HG03097 (cell line): ENCODE data around the gene TPD52L1.
A peak's percentile ranks its signal among the peaks of the same experiment; 100 is the strongest.

Experiments
- ATAC-seq: cut with Tn5 transposase; IDR thresholded peaks from one replicate; pipeline ENCODE4 v1.9.1; 2021; ENCODE audit not compliant: unreplicated experiment, low FRiP score

The TPD52L1 gene

DNA sequence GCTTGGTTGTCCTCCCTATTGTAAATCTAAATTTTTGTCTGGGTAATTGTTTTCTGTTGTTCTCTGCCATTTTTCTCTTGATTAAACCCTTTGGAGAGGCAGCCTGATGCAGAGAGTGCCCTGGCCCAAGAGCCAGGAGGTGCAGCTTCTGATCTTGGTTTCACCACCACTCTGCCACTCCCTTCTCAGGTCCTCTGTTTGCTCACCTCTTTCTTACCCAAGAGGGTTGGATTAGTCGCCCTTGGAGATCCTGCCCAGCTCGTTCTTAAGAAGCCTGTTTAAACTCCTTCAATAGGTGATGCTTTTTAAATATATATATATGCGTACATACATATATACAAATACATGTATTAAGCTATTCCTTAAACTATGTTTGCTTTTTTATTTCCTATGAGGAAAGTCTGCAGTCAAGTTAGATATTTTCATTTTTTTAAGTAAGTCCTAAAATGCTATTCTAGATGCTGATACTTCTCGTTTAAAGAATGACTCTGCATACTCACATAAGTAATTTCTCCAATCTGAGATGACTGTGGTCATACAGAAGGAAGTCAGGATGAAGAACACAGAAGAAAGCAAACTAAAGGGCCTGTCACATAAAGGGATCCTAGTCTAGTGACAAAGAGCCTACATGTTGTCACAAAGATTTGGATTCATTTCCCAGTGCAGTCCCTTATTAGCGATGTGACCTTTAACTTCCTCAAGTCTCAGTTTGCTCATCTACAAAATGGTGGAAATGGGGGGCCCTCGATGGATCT, 19.9 kb downstream of the TPD52L1 start:
- ATAC-seq = no peak

DNA sequence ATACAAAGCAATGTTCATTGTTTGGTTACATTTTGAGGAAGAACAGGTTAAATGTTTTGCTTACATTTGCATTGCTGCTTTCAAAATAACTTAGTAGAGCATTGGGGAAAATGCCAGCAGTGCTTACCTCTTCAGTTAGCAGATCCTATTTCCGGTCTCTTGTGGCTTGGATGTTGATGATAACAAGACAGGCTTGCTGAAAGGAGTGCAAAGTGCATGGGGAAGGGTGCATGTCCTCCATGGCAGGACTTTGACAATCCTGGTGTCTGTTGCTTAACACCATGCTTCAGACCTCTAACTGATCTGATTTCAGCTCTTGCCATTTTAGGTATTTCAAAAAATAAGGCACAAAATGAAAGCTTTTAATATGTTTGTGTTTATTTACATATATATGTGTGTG, 21.1 kb downstream of the TPD52L1 start:
- ATAC-seq = no peak

- ATAC-seq = no peak
These were observed 22.0 kb downstream of the TPD52L1 start for GRCh38 chr6:125175466-125176048.

DNA sequence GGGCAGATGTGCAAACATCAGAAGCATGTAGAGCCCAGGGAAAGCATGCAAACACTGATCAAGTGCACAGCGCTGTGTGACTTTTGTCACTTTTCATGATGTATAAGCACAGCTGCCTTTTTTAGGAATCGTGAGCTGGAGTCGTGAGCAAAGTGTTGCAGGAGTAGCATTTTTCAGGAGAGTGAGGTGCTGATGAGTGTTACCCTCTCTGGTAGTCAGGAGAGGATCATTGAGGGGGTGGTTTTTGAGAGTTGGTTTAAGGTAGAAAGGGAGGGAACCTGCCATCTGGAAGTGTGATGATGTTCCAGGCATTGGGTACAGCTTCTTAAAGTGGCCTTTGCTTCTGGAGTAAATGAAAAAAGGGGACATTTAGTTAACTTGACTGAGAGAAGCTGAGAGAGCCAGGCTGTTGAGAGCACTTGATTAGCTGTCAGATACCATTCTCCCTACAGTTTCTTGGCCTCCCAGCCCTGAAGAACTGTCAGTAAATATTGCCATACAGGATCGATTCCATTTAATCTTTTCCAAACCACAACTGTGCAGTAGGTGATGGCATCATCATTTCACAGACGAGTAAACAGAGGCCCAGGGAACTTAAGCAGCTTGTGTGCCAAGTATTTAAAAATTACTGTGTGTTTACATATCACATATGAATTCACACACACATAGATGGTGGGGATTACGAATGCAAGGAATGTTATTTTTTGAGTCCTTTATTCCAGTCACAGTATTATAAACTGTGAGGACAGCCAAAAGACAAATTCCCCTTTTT, 28.9 kb downstream of the TPD52L1 start:
- no peak for ATAC-seq

- no peak for ATAC-seq
These were observed 29.8 kb downstream of the TPD52L1 start for GRCh38 chr6:125183391-125183790.

- ATAC-seq = no peak
These were observed 34.5 kb downstream of the TPD52L1 start for GRCh38 chr6:125188037-125188436.

DNA sequence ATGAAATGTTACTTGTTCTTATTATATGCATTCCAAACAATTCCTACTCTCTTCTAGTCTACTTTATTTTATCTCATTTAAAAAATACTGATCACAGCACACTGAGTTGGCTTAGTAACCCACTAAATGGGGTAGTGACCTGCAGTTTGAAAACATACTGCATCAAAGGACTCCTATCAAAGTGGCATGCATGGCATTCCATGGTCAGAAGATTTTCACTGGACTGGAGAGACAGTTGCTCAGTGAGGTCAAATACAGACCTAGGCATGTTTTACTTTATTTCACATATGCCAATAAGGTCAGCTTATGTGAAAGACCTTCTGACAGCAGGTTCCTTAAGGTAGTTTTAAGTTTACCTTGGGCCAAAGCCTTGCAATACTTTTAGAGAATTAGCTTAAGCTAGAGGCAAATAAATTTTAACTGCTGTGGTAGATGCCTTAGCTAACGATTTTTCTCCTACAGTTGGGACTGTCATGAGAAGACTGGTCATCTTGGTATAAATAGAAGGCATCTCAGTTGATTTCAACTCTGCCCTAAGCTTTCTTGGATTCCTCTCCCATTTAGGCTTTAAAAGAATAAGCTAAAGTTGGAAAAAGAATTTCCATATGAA, 35.1 kb downstream of the TPD52L1 start:
- ATAC-seq = no peak

- ATAC-seq = no peak
These were observed 35.9 kb downstream of the TPD52L1 start for GRCh38 chr6:125189494-125189893.

DNA sequence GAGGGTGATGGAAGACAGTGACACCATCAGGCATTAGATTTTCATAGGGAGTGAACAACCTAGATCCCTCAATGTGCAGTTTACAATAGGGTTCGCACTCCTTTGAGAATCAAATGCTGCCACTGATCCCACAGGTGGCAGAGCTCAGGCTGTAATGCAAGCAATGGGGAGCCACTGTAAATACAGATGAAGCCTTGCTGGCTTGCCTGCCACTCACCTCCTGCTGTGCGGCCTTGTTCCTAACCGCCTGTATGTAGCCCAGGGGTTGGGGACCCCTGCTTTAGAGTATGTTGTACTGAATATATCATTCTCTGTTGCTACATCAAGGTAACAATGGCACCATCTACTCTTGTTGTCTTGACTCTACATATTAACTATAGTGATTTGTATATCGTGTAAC, 37.1 kb downstream of the TPD52L1 start:
- ATAC-seq = no peak

GRCh38 chr6:125191916-125192609, 38.5 kb downstream of the TPD52L1 start:
- ATAC-seq = peak; percentile 97

- no peak for ATAC-seq
These were observed 39.0 kb downstream of the TPD52L1 start for GRCh38 chr6:125192610-125192930.

DNA sequence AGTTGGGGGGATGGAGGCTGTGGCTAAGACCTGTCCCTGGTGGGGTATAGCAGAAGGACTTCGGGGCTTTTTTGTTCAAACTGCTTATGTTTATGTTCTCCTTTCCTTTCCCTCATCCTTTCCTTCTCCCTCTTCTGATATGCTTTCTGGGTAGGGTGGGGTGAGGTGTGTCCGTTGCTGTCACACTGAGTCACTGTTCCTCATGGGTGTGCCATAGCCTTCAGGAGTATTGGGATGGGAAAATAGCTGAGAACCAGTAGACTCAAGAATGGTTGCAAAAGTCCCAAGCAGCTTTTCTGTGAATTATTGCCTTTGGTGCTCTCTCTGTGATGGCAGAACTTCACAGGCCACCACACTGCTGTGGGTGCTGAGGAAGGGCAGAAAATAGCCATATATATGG, 39.6 kb downstream of the TPD52L1 start:
- ATAC-seq = no peak

DNA sequence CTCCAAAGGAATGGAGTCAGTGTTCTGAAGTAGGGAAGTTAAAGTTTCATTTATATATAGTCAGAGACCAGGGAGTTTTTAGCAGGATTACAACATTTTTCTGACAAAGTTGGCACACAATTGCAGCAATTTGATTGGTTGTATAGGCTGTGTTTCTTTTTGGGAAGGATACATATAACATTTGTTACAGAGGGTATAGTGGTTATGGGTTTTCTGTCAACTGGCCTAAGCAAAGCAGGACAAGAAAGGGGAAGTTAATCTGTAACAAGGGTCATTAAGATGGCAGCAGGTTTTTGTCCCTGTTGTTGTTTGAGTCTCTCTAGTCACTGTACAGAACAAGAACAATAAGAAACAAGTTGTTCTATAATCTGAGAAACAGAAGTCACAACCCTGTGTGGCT, 41.4 kb downstream of the TPD52L1 start:
- no peak for ATAC-seq

DNA sequence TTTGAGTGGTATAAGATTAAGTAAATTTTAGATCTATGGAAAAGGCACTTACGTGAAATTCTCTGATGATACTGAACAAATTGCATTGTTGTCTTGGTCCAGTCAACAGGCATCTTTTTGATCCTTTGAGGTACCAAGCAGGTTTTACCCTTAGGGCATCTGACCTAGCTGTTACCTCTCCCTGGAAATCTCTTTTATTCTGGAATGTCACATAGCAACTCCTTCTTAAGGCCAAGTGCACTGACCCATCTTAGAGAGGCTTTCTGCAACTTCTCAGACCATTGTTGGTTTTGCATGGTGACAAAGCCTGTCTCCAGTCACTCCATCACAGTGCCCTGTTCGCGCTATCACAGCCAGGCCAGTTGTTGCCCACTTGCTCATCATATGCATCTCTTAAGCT, 42.0 kb downstream of the TPD52L1 start:
- no peak for ATAC-seq

GRCh38 chr6:125196613-125197012, 43.0 kb downstream of the TPD52L1 start:
- ATAC-seq = no peak

DNA sequence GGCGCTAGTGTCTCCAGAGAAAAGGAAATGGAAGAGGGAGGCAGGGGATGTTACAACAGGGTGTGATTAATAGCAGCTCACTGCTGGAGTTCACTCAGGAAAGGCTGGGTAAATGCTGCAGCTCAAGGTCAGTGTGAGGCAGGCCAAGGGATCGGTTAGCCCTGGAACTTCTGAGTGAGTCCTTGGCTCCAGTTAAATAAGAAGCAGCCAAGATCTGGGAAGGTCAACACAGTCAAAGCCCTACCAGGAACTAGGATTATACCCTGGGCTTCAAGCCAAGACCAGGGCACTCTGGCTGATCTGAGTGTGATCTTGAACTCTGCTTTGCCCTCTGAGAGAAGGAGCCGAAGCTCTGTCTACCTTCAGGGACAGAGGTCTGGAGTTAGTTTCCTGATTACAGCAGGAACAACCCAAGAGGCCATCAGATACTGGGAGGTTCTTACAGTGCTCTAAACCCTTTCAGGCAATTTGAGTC, 44.3 kb downstream of the TPD52L1 start:
- ATAC-seq = no peak

GRCh38 chr6:125198398-125198937, 44.9 kb downstream of the TPD52L1 start:
- ATAC-seq = no peak

- ATAC-seq = no peak
These were observed 47.4 kb downstream of the TPD52L1 start for GRCh38 chr6:125200941-125201340.

DNA sequence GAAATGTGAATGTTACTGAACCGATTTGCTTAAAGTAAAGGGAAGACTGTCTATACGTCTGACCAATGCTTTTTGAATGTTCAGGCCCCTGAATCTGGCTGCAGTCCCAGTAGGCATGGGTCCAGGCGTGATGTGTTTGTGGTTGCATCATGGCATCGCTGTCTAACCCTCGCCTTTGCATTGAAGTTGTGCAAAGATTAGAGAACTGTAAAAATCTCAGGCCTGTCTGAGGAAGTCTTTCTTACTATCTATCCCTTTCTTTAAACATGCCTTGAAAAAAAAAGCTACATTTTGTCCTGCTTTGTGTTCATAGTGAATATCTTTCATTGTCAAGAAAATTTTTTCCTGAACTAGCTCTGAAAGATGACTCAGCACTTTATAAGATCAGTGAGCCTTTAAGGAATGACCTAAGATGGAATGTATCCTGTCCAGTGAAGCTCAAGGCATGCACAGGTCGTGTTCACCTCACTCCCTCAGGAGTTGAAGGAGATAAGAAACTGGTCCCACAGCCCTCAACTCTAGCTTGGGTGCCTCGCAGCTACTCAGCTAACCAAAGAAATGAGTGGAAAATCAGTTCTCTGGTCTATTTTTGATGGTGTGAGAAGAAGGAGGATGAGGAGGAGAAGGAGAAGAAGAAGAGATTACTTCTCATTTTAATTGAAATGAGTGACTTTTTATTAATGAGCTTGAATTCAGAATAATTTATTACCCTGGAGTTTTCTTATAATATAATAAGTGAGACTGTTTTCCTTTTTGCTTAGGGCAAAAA, 48.6 kb downstream of the TPD52L1 start:
- no peak for ATAC-seq

- no peak for ATAC-seq
These were observed 49.8 kb downstream of the TPD52L1 start for GRCh38 chr6:125203395-125203794.
